T-cell (primary cell): ENCODE data around the gene USP5. TPM values are rescaled to one million over a fixed set of nuclear protein-coding genes. Genes with fewer than 3 reads are reported as not detected.
"Not testable (repeated sequence)": the region's sequence is repeated elsewhere in the genome, so short reads cannot be mapped to it uniquely, and the experiment has no call there.

Experiments
- ATAC-seq, 4 experiments: fragments of 200-7000 bp in 3 of 4; fragments of 150-1000 bp in 1 of 4; cut with Tn5 transposase; replicated peaks in 1 of 4; 1 replicate in 3 of 4; 2 replicates in 1 of 4; pipeline ENCODE4 v1.10.0; 2021; ENCODE audit warnings: moderate library complexity in 3 of 4, mild to moderate bottlenecking in 2 of 4, moderate number of reproducible peaks in 1 of 4
- CTCF ChIA-PET, 2 donors: fragments of 300-600 bp; sonication (Branson Sonifier 250); formaldehyde crosslinking; loops; one replicate each; lab custom pipeline; 2022; ENCODE audit warnings: antibody characterized with exemption in 2 of 2; lab: Charles Lee
- POLR2A ChIA-PET, 2 donors: fragments of 300-600 bp; sonication (Branson Sonifier 250); formaldehyde crosslinking; loops; one replicate each; lab custom pipeline; 2022; ENCODE audit warnings: antibody characterized with exemption in 2 of 2; lab: Charles Lee
- DNase-seq, 35 experiments: peaks; one replicate each; pipeline versions ENCODE4 v3.0.0 to v3.0.0-alpha.2; 2013 to 2023
- H3K27ac ChIP-seq: one replicate; pipeline ENCODE4 v1.5.1; 2013; ENCODE audit warnings: low read length
- H3K27me3 ChIP-seq, 2 experiments: replicated peaks in 1 of 2; 1 replicate in 1 of 2; 2 replicates in 1 of 2; pipeline versions ENCODE4 v1.6.1 to v1.7.0; 2013; ENCODE audit warnings: low read length in 1 of 2, mixed read lengths in 1 of 2; ENCODE audit not compliant: control insufficient read depth in 2 of 2, insufficient read depth in 2 of 2; ENCODE audit errors: extremely low read depth in 1 of 2
- H3K36me3 ChIP-seq, 2 donors: 1 replicate in 1 of 2; 2 replicates in 1 of 2; pipeline versions ENCODE4 v1.6.1 to v1.7.0; 2013; ENCODE audit warnings: low read length in 1 of 2; ENCODE audit not compliant: control insufficient read depth in 2 of 2, insufficient read depth in 1 of 2; ENCODE audit errors: extremely low read depth in 1 of 2
- H3K4me1 ChIP-seq, 2 experiments: 1 replicate in 1 of 2; 2 replicates in 1 of 2; pipeline versions ENCODE4 v1.6.1 to v1.7.0; 2013; ENCODE audit warnings: low read length in 2 of 2, mixed read lengths in 1 of 2; ENCODE audit not compliant: insufficient read depth in 2 of 2, control insufficient read depth in 1 of 2; ENCODE audit errors: extremely low read depth in 1 of 2
- H3K4me3 ChIP-seq, 2 donors: 1 replicate in 1 of 2; 2 replicates in 1 of 2; pipeline versions ENCODE4 v1.5.1 to v1.7.0; 2013; ENCODE audit warnings: mild to moderate bottlenecking in 2 of 2, low read length in 1 of 2, moderate library complexity in 1 of 2; ENCODE audit not compliant: control insufficient read depth in 1 of 2; ENCODE audit errors: extremely low read depth in 1 of 2
- H3K9me3 ChIP-seq: 2 replicates; pipeline ENCODE4 v1.7.0; 2013
- H3K27ac Mint-ChIP-seq, 2 donors: one replicate each; pipeline ENCODE4 v1.8.0; 2020 to 2021; ENCODE audit warnings: mild to moderate bottlenecking in 2 of 2, mixed read lengths in 2 of 2
- H3K27me3 Mint-ChIP-seq, 2 donors: one replicate each; pipeline ENCODE4 v1.8.0; 2021 to 2022; ENCODE audit warnings: mixed read lengths in 2 of 2
- H3K36me3 Mint-ChIP-seq: one replicate; pipeline ENCODE4 v1.8.0; 2021; ENCODE audit warnings: mixed read lengths
- H3K4me1 Mint-ChIP-seq, 3 donors: one replicate each; pipeline ENCODE4 v1.8.0; 2020 to 2022; ENCODE audit warnings: mixed read lengths in 3 of 3, mild to moderate bottlenecking in 1 of 3
- H3K4me3 Mint-ChIP-seq, 3 donors: one replicate each; pipeline ENCODE4 v1.8.0; 2020 to 2022; ENCODE audit warnings: mild to moderate bottlenecking in 3 of 3, mixed read lengths in 3 of 3, moderate library complexity in 3 of 3
- H3K9me3 Mint-ChIP-seq, 3 donors: one replicate each; pipeline ENCODE4 v1.8.0; 2020 to 2022; ENCODE audit warnings: mixed read lengths in 3 of 3
- WGBS: methylation state at CpG from one replicate; pipeline ENCODE4 v1.1.5; 2013; ENCODE audit warnings: missing lambda C conversion rate; ENCODE audit not compliant: insufficient coverage; 5-methylcytosine and 5-hydroxymethylcytosine counted together
- total RNA-seq, 35 experiments: library from RNA in 6 of 35; stranded (reverse) in 6 of 35; fragments of 120-200 nt in 1 of 35; gene quantifications; one replicate each; pipeline versions ENCODE4 v1.2.1 to v1.2.4 and lab custom pipeline; 2013 to 2026

USP5 gene
- total RNA-seq, 5 donors from 2014 or later (not counting 1 experiment from before 2014, with no cell fraction given), result 64.2 to 95.8 (median 85.8) TPM

DNA sequence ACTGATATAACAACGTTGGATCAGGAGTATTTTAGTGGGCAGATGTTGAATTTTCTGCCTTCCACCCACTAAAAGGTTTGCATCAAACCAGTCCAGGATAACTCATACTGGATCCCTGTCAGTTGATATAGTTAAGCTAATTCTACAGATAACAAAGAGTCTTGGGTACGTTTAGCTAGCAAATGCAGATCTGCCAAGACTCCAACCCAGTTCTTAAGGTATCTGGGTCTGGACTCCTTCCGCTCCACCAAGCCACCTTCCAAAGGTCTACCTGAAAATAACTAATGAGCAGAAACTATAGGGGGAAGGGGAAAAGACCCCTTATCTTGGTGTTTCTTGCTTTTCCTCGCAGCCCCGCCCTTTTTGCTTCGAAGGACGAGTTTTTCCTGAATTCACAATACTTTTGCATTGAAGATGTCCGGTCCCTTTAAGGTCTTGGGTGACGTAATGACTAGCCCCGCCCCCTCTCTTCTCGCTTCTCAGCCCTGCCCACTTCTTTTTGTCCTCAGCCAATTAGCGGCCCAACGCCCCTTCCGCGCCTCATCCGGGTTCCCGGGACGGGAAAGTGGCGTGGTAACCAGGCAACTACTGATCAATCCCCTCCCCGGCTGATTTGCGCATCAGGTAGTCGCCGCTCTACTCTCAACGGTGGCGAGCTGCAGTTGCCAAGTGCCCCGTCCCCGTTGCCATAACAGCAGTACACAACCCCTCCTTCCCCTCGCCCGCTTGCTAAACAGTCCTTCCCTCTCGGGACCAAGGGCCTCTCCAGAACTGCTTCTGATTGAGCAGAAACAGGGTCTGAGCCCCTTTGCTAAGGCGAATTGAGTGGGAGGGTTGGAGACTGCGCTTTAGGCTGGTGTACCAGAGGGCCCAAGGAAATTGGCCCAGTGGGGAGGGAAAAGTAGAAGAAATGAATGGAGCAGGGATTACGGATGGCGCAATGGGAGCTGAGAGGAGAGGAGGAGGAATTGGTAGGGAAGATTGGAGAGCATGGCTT, 52.6 kb downstream of the USP5 start, which contains the start of gene LRRC23:
Gene LRRC23 (plus strand): TSS at position 543 of the 997 bp plus-strand sequence. CDS start 812 bp downstream, outside the sequence.
- Histone ChIP-seq H3K4me1 (peaks cover 8 to 15% of the 10 kb centered on the region in 2 experiments), H3K27me3 (no peaks in the 10 kb centered on the region), H3K36me3 (no peaks in the 10 kb centered on the region), H3K27ac (peak within 1 kb of the TSS; percentile 93), H3K4me3 (peak within 1 kb of the TSS; percentile 68 to 83), H3K9me3 (no peaks in the 10 kb centered on the region)
- WGBS, result 5% methylated on average over 27 of the region's 34 CpGs
- H3K4me3 Mint-ChIP-seq, result no peak within 1 kb of the TSS
- no peaks in the 10 kb centered on the region for H3K9me3 Mint-ChIP-seq
- no peak within 1 kb of the TSS for H3K27ac Mint-ChIP-seq
- peak; percentile 97 to 98 (median 98) for ATAC-seq
- CTCF ChIA-PET, result interaction anchor here (0.5 to 1.9 kb wide), 9 partner anchors 13 to 240 kb away, joined by 3 to 11 read pairs (median 4); partner anchors contain the start of gene SPSB2 (in 1 of the 2)
- H3K4me1 Mint-ChIP-seq, result peaks cover 4 to 5% (median 4%) of the 10 kb centered on the region in 3 donors
- no peaks in the 10 kb centered on the region for H3K27me3 Mint-ChIP-seq
- POLR2A ChIA-PET, result interaction anchor here (0.5 to 1.5 kb wide), 7 partner anchors 9 to 52 kb away, joined by 3 to 12 read pairs (median 4); partner anchors contain the start of genes C12orf57 (in 1 of the 2), RNU7-1 (in 1 of the 2) and USP5 (in 1 of the 2)
- no peaks in the 10 kb centered on the region for H3K36me3 Mint-ChIP-seq
- peak; percentile 87 to 99 (median 96) for DNase-seq

- Mint-ChIP-seq H3K4me1 (peaks cover 0 to 2% (median 0%) of the 10 kb centered on the region in 3 donors), H3K27me3 (no peaks in the 10 kb centered on the region), H3K9me3 (no peaks in the 10 kb centered on the region), H3K4me3 (no peak overlapping the region), H3K36me3 (no peaks in the 10 kb centered on the region), H3K27ac (no peak overlapping the region)
- peak overlapping the region; percentile 68 to 83 for H3K4me3 ChIP-seq
- ATAC-seq, result no peak
- no peak for DNase-seq
- WGBS, result 100% methylated on average over 2 of the region's 5 CpGs
- no peaks in the 10 kb centered on the region for H3K27me3 ChIP-seq
- peaks cover 8 to 15% of the 10 kb centered on the region in 2 experiments for H3K4me1 ChIP-seq
- POLR2A ChIA-PET, result interaction anchor here (0.6 to 1.7 kb wide), 7 partner anchors 8 to 53 kb away, joined by 3 to 12 read pairs (median 4); partner anchors contain the start of genes C12orf57 (in 1 of the 2), RNU7-1 (in 1 of the 2), SPSB2 (in 1 of the 2) and USP5 (in 1 of the 2)
- H3K9me3 ChIP-seq, result no peaks in the 10 kb centered on the region
- no peaks in the 10 kb centered on the region for H3K36me3 ChIP-seq
- CTCF ChIA-PET, result interaction anchor here (0.6 to 1.9 kb wide), 8 partner anchors 11 to 241 kb away, joined by 3 to 11 read pairs (median 4); partner anchors contain the start of gene SPSB2 (in 1 of the 2)
- peak overlapping the region; percentile 93 for H3K27ac ChIP-seq
Measured at GRCh38 chr12:6905414-6906040, 53.6 kb downstream of the USP5 start.

GRCh38 chr12:6908141-6908540, 56.2 kb downstream of the USP5 start:
- H3K27me3 Mint-ChIP-seq, H3K27me3 ChIP-seq, H3K27ac Mint-ChIP-seq, H3K4me1 Mint-ChIP-seq, H3K4me3 Mint-ChIP-seq, DNase-seq, H3K36me3 Mint-ChIP-seq, H3K27ac ChIP-seq, CTCF ChIA-PET, ATAC-seq, H3K4me3 ChIP-seq, H3K9me3 Mint-ChIP-seq, H3K36me3 ChIP-seq, H3K9me3 ChIP-seq: not testable (repeated sequence)
- WGBS, result 89% methylated on average over 4 of the region's 11 CpGs
- H3K4me1 ChIP-seq, result peaks cover 8 to 20% of the 10 kb centered on the region in 2 experiments
- POLR2A ChIA-PET, result interaction anchor here (0.6 to 1.5 kb wide), 2 partner anchors 30 to 222 kb away, joined by 3 to 8 read pairs; no protein-coding TSS in a partner anchor

DNA sequence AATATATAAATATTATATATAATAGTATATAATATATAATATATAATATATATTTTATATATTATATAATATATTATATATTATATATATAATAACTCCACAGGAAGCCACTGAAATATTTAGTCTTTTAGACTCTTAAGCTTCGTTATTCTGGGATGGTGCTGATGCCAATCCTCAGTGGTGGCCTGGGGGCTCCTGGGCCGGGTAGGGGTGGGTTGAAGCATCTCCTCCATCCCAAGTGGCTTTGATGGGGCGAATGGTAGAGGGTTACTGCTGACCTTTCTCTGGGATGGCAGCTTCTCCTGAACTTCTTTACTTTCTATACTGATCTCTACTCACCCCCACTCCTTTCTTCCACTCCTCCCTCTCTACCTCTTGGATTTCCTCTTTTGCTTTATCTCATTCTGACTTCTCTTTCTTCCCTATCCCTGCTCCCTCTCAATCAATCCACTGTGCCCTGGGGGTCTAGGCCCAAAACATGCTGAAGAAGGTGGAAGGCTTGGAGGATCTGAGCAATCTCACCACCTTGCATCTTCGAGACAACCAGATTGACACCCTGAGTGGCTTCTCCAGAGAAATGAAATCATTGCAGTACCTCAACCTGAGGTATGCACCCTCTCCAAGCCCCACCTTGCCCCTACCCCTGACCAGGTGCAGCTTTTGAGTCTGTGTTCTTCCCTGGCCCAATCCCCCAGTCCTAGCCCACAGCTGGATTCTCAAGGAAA, 57.6 kb downstream of the USP5 start:
- Mint-ChIP-seq H3K9me3 (no peaks in the 10 kb centered on the region), H3K36me3 (no peaks in the 10 kb centered on the region), H3K27ac (no peak overlapping the region), H3K27me3 (no peaks in the 10 kb centered on the region), H3K4me1 (peaks cover 13 to 16% (median 16%) of the 10 kb centered on the region in 3 donors), H3K4me3 (no peak overlapping the region)
- Histone ChIP-seq H3K4me3 (no peak overlapping the region), H3K27me3 (no peaks in the 10 kb centered on the region), H3K36me3 (no peaks in the 10 kb centered on the region), H3K4me1 (peaks cover 2 to 23% of the 10 kb centered on the region in 2 experiments), H3K9me3 (no peaks in the 10 kb centered on the region), H3K27ac (no peak overlapping the region)
- CTCF ChIA-PET, result no interaction called here
- DNase-seq (no peak), ATAC-seq (no peak)
- WGBS, result 80% methylated on average over 1 of the region's 4 CpGs
- POLR2A ChIA-PET, result interaction anchor here (0.5 to 0.7 kb wide), 2 partner anchors 17 to 1135 kb away, joined by 3 to 5 read pairs; no protein-coding TSS in a partner anchor

- H3K4me1 Mint-ChIP-seq, result peaks cover 30 to 40% (median 30%) of the 10 kb centered on the region in 3 donors
- H3K4me3 Mint-ChIP-seq, result peak overlapping the region in 1 of 3 donors; percentile 98
- peak overlapping the region; percentile 88 to 90 for H3K27ac Mint-ChIP-seq
- Histone ChIP-seq H3K27ac (no peak overlapping the region), H3K27me3 (no peaks in the 10 kb centered on the region), H3K4me1 (peaks cover 4 to 28% of the 10 kb centered on the region in 2 experiments), H3K36me3 (peaks cover 0 to 10% of the 10 kb centered on the region in 2 donors), H3K9me3 (no peaks in the 10 kb centered on the region), H3K4me3 (no peak overlapping the region)
- ChIA-PET CTCF (no interaction called here), POLR2A (interaction anchor here (0.6 to 0.9 kb wide), 3 partner anchors 8 to 1017 kb away, joined by 4 read pairs; partner anchors contain the start of gene LRRC23 (in 1 of the 2))
- no peaks in the 10 kb centered on the region for H3K27me3 Mint-ChIP-seq
- ATAC-seq (no peak), DNase-seq (no peak)
- WGBS, result 94% methylated on average over 13 of the region's 15 CpGs
- no peaks in the 10 kb centered on the region for H3K9me3 Mint-ChIP-seq
- peaks cover 7% of the 10 kb centered on the region for H3K36me3 Mint-ChIP-seq
Measured at GRCh38 chr12:6912164-6912935, 60.4 kb downstream of the USP5 start.
